HL-60 (cell line): Measurements from ENCODE around the gene PGR.

Experiments
- DNase-seq, 2 experiments: peaks; one replicate each; pipeline ENCODE4 v3.0.0-alpha.2; 2010 to 2020; ENCODE audit warnings: low read depth in 1 of 2, low spot score in 1 of 2
- H3K27ac ChIP-seq: fragments of 250-450 bp; sonication (Bioruptor Pico); replicated peaks from 2 replicates; pipeline ENCODE4 v1.5.1; 2020; ENCODE audit warnings: mild to moderate bottlenecking, moderate library complexity
- H3K27me3 ChIP-seq: fragments of 250-450 bp; sonication (Bioruptor Pico); 2 replicates; pipeline ENCODE4 v1.5.1; 2021; ENCODE audit warnings: mild to moderate bottlenecking, moderate library complexity; ENCODE audit not compliant: insufficient read depth, poor library complexity, severe bottlenecking
- H3K4me3 ChIP-seq: replicated peaks from 2 replicates; pipeline ENCODE4 v1.5.1; 2011; ENCODE audit warnings: mild to moderate bottlenecking, control low read depth, low read length; ENCODE audit not compliant: insufficient read depth
- CTCF ChIP-seq: IDR thresholded peaks from one replicate; pipeline ENCODE4 v1.5.1; 2011; ENCODE audit warnings: low read length, control low read depth, inconsistent platforms; ENCODE audit not compliant: insufficient read depth
- GABPA ChIP-seq: IDR thresholded peaks from 2 replicates; pipeline ENCODE4 v1.6.1; 2012; ENCODE audit warnings: low read depth
- POLR2AphosphoS5 ChIP-seq: IDR thresholded peaks from 2 replicates; pipeline ENCODE4 v1.6.1; 2012; ENCODE audit warnings: low read depth
- REST ChIP-seq: IDR thresholded peaks from 2 replicates; pipeline ENCODE4 v1.6.1; 2012; ENCODE audit warnings: low read depth; ENCODE audit not compliant: insufficient replicate concordance
- SPI1 ChIP-seq: IDR thresholded peaks from 2 replicates; pipeline ENCODE4 v1.6.1; 2012; ENCODE audit warnings: low read depth, mild to moderate bottlenecking, borderline replicate concordance

Gene PGR

GRCh38 chr11:100991541-100991940 lies 138.1 kb downstream of the PGR start:
- Histone ChIP-seq H3K27me3 (no peaks in the 10 kb centered on the region), H3K4me3 (no peak overlapping the region), H3K27ac (no peak overlapping the region)
- DNase-seq, result no peak
- no peak for TF ChIP-seq SPI1
- TF ChIP-seq REST, result no peak
- no peak for TF ChIP-seq GABPA
- no peak for TF ChIP-seq CTCF
- no peak for TF ChIP-seq POLR2AphosphoS5

- DNase-seq, result no peak
- no peak overlapping the region for H3K4me3 ChIP-seq
- H3K27ac ChIP-seq, result no peak overlapping the region
- TF ChIP-seq POLR2AphosphoS5 (no peak), CTCF (no peak), REST (no peak), GABPA (no peak), SPI1 (no peak)
- no peaks in the 10 kb centered on the region for H3K27me3 ChIP-seq
These were observed 138.7 kb downstream of the PGR start for GRCh38 chr11:100990931-100991330.

GRCh38 chr11:100984668-100985067 lies 144.9 kb downstream of the PGR start:
- TF ChIP-seq REST (no peak), SPI1 (no peak)
- Histone ChIP-seq H3K4me3 (no peak overlapping the region), H3K27ac (no peak overlapping the region), H3K27me3 (no peaks in the 10 kb centered on the region)
- DNase-seq, result no peak
